Kidney (tissue), 14 donors: ENCODE results near the gene B4GALT6. TPM values are rescaled to one million over a fixed set of nuclear protein-coding genes. Genes with fewer than 3 reads are reported as not detected.

Source experiments
- DNase-seq, 5 donors: peaks; one replicate each; pipeline ENCODE4 v3.0.0-alpha.2; 2013 to 2020
- FAIRE-seq: peaks from 2 replicates; lab custom pipeline; 2012; peaks lifted over from hg19 to GRCh38; lab: Jason Lieb, UNC
- H3K27ac ChIP-seq, 2 donors: one replicate each; pipeline ENCODE4 v1.7.0; 2013; ENCODE audit warnings: low read depth in 2 of 2, low read length in 2 of 2, inconsistent platforms in 1 of 2
- H3K27me3 ChIP-seq: one replicate; pipeline ENCODE4 v1.7.1; 2013; ENCODE audit warnings: low read length, inconsistent platforms; ENCODE audit not compliant: control insufficient read depth, insufficient read depth
- H3K36me3 ChIP-seq, 3 donors: one replicate each; pipeline versions ENCODE4 v1.7.0 to v1.7.1; 2013; ENCODE audit warnings: low read length in 3 of 3, control low read depth in 1 of 3, inconsistent platforms in 1 of 3; ENCODE audit not compliant: insufficient read depth in 3 of 3, control insufficient read depth in 2 of 3
- H3K4me1 ChIP-seq, 3 donors: one replicate each; pipeline versions ENCODE4 v1.7.0 to v1.7.1; 2013; ENCODE audit warnings: low read length in 3 of 3, inconsistent platforms in 1 of 3, low read depth in 1 of 3; ENCODE audit not compliant: control insufficient read depth in 2 of 3, insufficient read depth in 2 of 3
- H3K4me3 ChIP-seq, 3 donors: one replicate each; pipeline versions ENCODE4 v1.7.0 to v1.8.1; 2013; ENCODE audit warnings: low read length in 3 of 3, control low read depth in 1 of 3, inconsistent platforms in 1 of 3
- H3K9ac ChIP-seq, 3 donors: one replicate each; pipeline versions ENCODE4 v1.7.0 to v1.7.1; 2013; ENCODE audit warnings: low read length in 3 of 3, control low read depth in 1 of 3, inconsistent platforms in 1 of 3
- H3K9me3 ChIP-seq, 3 donors: one replicate each; pipeline versions ENCODE4 v1.7.0 to v1.7.1; 2013; ENCODE audit warnings: low read length in 3 of 3, control low read depth in 1 of 3, inconsistent platforms in 1 of 3; ENCODE audit not compliant: control insufficient read depth in 2 of 3, insufficient read depth in 1 of 3
- intact Hi-C: fragments of 100-400 bp; cut with DNase I; formaldehyde crosslinking; loops from one replicate; pipeline ENCODE4 v1.11.1; 2022
- polyA plus RNA-seq: library from polyadenylated mRNA; stranded (reverse); fragments of 350-450 nt; fragmentation: Illumina TruSeq; extraction: RNeasy Lipid Tissue Mini Kit (QIAGEN cat#74804); gene quantifications from one replicate; pipeline ENCODE4 v1.2.3, GENCODE V29; 2014; ENCODE audit warnings: low read depth, low replicate concordance; ENCODE audit not compliant: insufficient read depth
- total RNA-seq: library from RNA; stranded (reverse); fragmentation: NEBNext Ultra II Directional; extraction: Animal tissue kit (Norgen Biotek cat#: 25700); gene quantifications from one replicate; pipeline ENCODE4 v1.2.1, GENCODE V29; 2021
- TF ChIP-seq, protein P1 (sequence below): IDR thresholded peaks from 3 replicates; pipeline ENCODE4 v1.5.1; 2012; ENCODE audit warnings: mild to moderate bottlenecking, moderate library complexity, borderline replicate concordance; ENCODE audit not compliant: insufficient read depth; ENCODE audit errors: extremely low read depth
- donor health status: control.
- donor health status: control.
- donor health status: control.
- donor health status: control.
- donor health status: control.
- donor health status: DM: yes; HTN: yes; CAD: no.
- donor health status: Normal renal cell carcinoma (clear cell type).

Gene B4GALT6
- total and polyA plus RNA-seq, 2 donors from 2014 or later: 2.1 to 4.2 TPM

GRCh38 chr18:31645411-31645810 is 39.0 kb downstream of the B4GALT6 start:
- TF ChIP-seq, protein P1, sequence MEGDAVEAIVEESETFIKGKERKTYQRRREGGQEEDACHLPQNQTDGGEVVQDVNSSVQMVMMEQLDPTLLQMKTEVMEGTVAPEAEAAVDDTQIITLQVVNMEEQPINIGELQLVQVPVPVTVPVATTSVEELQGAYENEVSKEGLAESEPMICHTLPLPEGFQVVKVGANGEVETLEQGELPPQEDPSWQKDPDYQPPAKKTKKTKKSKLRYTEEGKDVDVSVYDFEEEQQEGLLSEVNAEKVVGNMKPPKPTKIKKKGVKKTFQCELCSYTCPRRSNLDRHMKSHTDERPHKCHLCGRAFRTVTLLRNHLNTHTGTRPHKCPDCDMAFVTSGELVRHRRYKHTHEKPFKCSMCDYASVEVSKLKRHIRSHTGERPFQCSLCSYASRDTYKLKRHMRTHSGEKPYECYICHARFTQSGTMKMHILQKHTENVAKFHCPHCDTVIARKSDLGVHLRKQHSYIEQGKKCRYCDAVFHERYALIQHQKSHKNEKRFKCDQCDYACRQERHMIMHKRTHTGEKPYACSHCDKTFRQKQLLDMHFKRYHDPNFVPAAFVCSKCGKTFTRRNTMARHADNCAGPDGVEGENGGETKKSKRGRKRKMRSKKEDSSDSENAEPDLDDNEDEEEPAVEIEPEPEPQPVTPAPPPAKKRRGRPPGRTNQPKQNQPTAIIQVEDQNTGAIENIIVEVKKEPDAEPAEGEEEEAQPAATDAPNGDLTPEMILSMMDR: no peak
- H3K4me1 ChIP-seq: no peaks in the 10 kb centered on the region
- DNase-seq: no peak
- H3K27me3 ChIP-seq: no peaks in the 10 kb centered on the region
- no peak overlapping the region for H3K27ac ChIP-seq
- H3K36me3 ChIP-seq: no peaks in the 10 kb centered on the region
- no peak for FAIRE-seq
- H3K9me3 ChIP-seq: no peaks in the 10 kb centered on the region
- intact Hi-C loops: no loop called here
- no peak overlapping the region for H3K9ac ChIP-seq
- H3K4me3 ChIP-seq: no peak overlapping the region

GRCh38 chr18:31643003-31643402 is 41.4 kb downstream of the B4GALT6 start:
- FAIRE-seq (no peak), DNase-seq (no peak)
- no peaks in the 10 kb centered on the region for H3K36me3 ChIP-seq
- H3K9ac ChIP-seq: no peak overlapping the region
- no peaks in the 10 kb centered on the region for H3K9me3 ChIP-seq
- no peaks in the 10 kb centered on the region for H3K27me3 ChIP-seq
- no peak overlapping the region for H3K4me3 ChIP-seq
- H3K27ac ChIP-seq: no peak overlapping the region
- intact Hi-C loops: no loop called here
- H3K4me1 ChIP-seq: no peaks in the 10 kb centered on the region
- TF ChIP-seq, protein P1: no peak

GRCh38 chr18:31637445-31637844 is 46.9 kb downstream of the B4GALT6 start:
- Histone ChIP-seq H3K9ac (no peak overlapping the region), H3K4me1 (no peaks in the 10 kb centered on the region), H3K36me3 (no peaks in the 10 kb centered on the region), H3K27ac (no peak overlapping the region), H3K27me3 (no peaks in the 10 kb centered on the region), H3K4me3 (no peak overlapping the region), H3K9me3 (no peaks in the 10 kb centered on the region)
- intact Hi-C loops: no loop called here
- DNase-seq (no peak), FAIRE-seq (no peak)
- TF ChIP-seq, protein P1: no peak

- intact Hi-C loops: no loop called here
Measured at GRCh38 chr18:31636387-31636786, 48.0 kb downstream of the B4GALT6 start.

More at GRCh38 chr18:31636387-31636786, 48.0 kb downstream of the B4GALT6 start:
- Histone ChIP-seq H3K4me3 (no peak overlapping the region), H3K36me3 (no peaks in the 10 kb centered on the region), H3K27ac (no peak overlapping the region), H3K27me3 (no peaks in the 10 kb centered on the region), H3K9me3 (no peaks in the 10 kb centered on the region), H3K4me1 (no peaks in the 10 kb centered on the region), H3K9ac (no peak overlapping the region)
- DNase-seq (no peak), FAIRE-seq (no peak)
- TF ChIP-seq, protein P1: no peak
